Activated naive CD8-positive, alpha-beta T cell treated with anti-CD3 and anti-CD28 coated beads, Interleukin-2, amount 50 U/mL, for 16 hours (primary cell): ENCODE results near the gene WFDC11.

Source experiments
- DNase-seq: peaks from one replicate; pipeline ENCODE4 v3.0.0-alpha.2; 2020; ENCODE audit warnings: low read depth, low spot score

WFDC11 gene

DNA sequence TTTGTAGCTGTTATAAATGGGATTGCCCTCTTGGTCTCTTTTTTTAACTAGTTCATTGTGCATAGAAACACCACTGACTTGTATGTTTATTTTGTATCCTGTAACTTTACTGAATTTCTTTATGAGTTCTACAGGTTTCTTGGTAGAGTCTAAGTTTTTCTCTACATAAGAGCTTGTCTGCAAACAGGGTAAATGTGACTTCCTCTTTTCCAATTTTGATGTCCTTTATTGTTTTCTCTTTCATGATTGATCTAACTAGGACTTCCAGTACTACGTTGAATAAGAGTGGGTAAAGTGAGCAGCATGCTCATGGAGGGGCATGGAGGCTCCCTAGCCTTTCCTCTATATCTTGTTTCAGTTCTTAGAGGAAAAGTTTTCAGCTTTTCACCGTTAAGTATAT is 43.5 kb downstream of the WFDC11 start:
- no peak for DNase-seq

DNA sequence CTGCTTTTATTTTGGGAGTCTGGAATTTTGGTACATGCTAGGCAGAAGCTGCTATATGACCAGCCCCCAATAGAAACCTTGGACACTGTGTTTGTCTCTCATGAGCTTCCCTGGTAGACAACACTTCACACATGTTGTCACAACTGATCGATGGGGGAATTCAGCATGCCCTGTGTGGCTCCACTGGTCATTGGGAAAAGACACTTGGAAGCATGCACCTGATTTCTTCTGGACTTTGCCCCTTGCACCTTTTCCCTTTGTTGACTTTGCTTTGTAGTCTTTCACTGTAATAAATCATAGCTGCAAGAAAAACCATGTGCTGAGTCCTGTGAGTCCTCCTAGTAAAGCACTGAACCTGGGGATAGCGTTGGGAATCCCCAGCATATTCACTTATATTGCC is 48.4 kb downstream of the WFDC11 start:
- DNase-seq: no peak

DNA sequence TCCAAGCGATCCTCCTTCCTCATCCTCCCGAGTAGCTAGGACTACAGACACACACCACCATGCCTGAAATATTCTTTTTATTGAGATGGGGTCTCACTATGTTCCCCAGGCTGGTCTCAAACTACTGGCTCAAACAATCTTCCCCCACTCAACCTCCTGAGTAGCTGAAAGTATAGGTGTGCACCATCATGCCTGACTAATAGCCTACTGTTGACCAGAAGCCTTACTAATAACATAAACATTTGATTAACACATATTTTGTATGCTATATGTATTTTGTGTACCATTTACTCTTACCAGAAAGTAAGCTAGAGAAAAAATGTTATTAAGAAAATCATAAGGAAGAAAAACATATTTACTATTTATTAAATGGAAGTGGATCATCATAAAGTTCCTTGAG is 52.4 kb downstream of the WFDC11 start:
- no peak for DNase-seq

DNA sequence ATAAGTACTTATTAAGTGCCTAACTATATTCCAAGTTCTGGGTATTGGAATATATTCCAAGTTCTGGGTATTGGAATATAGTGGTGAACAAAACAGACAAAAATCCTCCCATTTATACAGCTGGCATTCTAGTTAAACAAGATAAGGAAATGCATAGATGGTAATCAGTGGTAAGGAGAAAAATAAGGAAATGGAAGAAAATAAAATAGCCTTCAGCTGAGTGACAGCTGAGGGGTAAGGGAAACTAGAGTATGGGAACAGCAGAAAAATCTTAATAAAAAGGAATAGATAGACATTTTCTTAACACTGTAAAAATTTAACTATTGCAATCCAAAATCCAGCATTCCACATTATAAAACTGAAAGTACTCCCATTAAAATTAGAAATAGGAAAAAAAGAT is 57.7 kb downstream of the WFDC11 start:
- DNase-seq: no peak

DNA sequence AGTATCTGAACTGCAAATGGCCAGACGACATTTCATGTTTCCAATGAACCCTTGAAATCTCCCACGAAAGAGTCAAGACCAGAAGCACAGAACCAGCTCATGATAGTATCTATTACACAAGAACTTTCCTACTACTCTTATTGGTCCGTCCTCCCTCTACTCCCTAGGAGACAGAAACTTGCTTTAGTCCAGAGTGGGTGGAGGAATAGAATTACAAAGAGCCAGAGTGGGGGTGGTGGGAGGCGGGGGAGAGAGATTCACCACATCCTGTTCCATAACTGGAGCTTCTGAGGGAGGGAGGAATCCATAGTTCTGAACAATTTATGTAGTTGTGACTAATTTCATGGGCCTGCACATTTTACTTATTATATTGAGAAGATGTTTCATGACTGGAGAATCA is 59.0 kb downstream of the WFDC11 start:
- DNase-seq: no peak

DNA sequence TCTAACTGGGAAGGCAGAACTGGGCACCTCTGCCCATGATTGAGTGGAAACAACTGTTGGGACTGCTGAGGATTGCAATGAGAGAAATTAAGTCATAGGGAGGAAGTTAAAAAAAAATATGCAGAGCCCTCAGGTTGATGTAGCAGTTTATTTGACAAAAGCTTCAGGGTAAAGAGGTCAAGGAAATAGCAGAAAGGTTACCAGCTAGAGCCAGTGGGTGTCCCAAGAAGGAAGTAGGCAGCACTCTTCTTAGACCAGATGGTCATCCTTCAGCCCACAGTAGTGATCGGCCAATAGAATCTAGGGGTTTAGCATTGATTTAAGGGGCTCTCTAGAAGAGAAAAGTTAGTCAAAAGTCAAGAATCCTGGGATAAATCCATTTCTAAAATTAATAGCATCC is 62.2 kb downstream of the WFDC11 start:
- DNase-seq: no peak
